ENCODE measurements around the gene ERC2. TPM values are rescaled to one million over a fixed set of nuclear protein-coding genes. Genes with fewer than 3 reads are reported as not detected.

Gene ERC2
- total RNA-seq, 1 donor from 2014 or later = 32.5 TPM

DNA sequence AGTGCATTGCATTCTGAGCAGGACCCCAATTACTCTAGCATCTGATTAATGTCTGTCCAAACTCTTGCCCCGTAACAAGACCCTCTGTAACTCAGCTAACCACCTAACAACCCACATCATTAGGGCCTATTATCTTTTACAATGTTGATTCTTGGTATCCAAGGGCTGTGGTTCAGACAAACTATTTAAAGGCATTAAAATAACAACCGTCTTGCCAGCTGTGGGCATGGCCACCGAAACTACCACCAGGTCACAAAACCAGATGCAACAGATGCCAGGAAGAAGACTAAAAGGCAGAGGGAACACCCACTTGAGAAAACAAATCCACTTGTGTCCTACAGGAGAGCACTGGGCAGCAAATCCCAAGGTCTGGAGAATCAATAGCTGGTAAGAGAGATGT lies 262.9 kb downstream of the ERC2 start:
- Mint-ChIP-seq H3K9me3 (ENCODE audit: low read depth) (no peaks in the 10 kb centered on the region), H3K4me1 (ENCODE audit: low read depth) (peaks cover 2% of the 10 kb centered on the region), H3K4me3 (ENCODE audit: low read depth) (no peak overlapping the region), H3K27ac (peak overlapping the region; percentile 73), H3K36me3 (ENCODE audit: insufficient read depth) (no peaks in the 10 kb centered on the region), H3K27me3 (no peaks in the 10 kb centered on the region)
- DNase-seq (ENCODE audit: low spot score, unreplicated experiment) = no peak
- TF ChIP-seq, protein P1, sequence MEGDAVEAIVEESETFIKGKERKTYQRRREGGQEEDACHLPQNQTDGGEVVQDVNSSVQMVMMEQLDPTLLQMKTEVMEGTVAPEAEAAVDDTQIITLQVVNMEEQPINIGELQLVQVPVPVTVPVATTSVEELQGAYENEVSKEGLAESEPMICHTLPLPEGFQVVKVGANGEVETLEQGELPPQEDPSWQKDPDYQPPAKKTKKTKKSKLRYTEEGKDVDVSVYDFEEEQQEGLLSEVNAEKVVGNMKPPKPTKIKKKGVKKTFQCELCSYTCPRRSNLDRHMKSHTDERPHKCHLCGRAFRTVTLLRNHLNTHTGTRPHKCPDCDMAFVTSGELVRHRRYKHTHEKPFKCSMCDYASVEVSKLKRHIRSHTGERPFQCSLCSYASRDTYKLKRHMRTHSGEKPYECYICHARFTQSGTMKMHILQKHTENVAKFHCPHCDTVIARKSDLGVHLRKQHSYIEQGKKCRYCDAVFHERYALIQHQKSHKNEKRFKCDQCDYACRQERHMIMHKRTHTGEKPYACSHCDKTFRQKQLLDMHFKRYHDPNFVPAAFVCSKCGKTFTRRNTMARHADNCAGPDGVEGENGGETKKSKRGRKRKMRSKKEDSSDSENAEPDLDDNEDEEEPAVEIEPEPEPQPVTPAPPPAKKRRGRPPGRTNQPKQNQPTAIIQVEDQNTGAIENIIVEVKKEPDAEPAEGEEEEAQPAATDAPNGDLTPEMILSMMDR (IDR thresholded peaks at IDR 0.05; ENCODE audit: unreplicated experiment) = no peak

DNA sequence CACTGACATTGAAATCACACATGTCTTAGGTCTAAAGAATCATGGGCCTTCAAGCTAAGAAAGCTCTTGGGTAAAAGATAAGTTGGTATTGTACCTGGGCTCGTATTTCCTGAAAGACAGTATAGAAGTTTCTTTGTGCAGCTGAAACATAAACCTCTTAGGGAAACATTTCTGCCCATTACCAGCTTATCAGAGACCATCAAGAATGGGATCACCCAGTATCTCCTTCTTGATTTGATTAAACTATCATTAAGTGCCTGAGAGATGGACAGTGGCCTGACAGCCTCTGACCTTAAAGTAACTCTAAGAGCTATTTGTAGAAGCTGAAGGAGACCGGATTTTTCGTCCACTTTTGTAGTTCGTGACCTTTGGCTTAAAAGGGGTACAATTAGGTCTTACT lies 265.3 kb downstream of the ERC2 start:
- H3K4me1 Mint-ChIP-seq (ENCODE audit: low read depth) = peaks cover 2% of the 10 kb centered on the region
- TF ChIP-seq, protein P1 (IDR thresholded peaks at IDR 0.05; ENCODE audit: unreplicated experiment) = no peak
- H3K36me3 Mint-ChIP-seq (ENCODE audit: insufficient read depth) = no peaks in the 10 kb centered on the region
- H3K27ac Mint-ChIP-seq = no peak overlapping the region
- no peaks in the 10 kb centered on the region for H3K27me3 Mint-ChIP-seq
- no peak for DNase-seq (ENCODE audit: low spot score, unreplicated experiment)
- H3K9me3 Mint-ChIP-seq (ENCODE audit: low read depth) = no peaks in the 10 kb centered on the region
- no peak overlapping the region for H3K4me3 Mint-ChIP-seq (ENCODE audit: low read depth)

DNA sequence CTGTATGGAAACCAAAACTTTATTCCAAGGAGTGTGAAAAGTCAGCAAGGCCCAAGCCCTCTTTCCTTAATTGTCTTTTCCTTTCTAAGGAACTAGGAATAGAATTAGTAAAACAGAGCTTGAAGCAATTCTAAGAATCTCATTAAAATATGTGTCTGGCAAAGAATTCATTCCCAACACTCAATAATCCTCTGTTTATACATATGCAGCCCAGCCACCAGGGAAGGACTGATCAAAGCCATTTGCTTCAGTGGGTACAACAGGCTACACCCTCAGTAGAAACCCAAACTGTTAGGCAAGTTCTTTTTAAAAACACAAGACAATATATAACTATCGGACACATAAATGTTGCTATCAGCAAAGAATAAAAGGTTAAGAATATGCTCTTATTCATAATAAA lies 266.9 kb downstream of the ERC2 start:
- Mint-ChIP-seq H3K4me3 (ENCODE audit: low read depth) (no peak overlapping the region), H3K27me3 (no peaks in the 10 kb centered on the region), H3K36me3 (ENCODE audit: insufficient read depth) (no peaks in the 10 kb centered on the region), H3K4me1 (ENCODE audit: low read depth) (peaks cover 2% of the 10 kb centered on the region), H3K9me3 (ENCODE audit: low read depth) (no peaks in the 10 kb centered on the region), H3K27ac (no peak overlapping the region)
- TF ChIP-seq, protein P1 (IDR thresholded peaks at IDR 0.05; ENCODE audit: unreplicated experiment) = no peak
- DNase-seq (ENCODE audit: low spot score, unreplicated experiment) = no peak

DNA sequence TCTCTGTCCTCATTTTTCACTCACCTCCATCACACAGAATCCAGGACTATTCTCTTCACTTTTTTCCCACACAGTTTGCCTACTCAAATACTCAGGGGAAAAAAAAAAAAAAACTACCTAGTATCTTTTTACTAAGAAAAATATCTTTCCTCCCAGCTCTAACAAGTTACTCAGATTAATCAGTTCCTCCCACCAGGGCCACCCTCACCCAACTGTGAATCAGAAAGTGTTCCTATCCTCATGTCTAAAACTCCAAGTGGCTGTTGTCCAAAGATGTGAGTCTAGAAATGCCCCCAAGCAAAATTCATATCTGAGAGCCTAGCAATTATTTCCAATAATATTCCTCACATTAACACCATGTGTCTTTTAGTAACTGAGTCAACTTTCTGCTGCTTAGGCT lies 268.0 kb downstream of the ERC2 start:
- H3K27me3 Mint-ChIP-seq = no peaks in the 10 kb centered on the region
- no peak overlapping the region for H3K4me3 Mint-ChIP-seq (ENCODE audit: low read depth)
- no peaks in the 10 kb centered on the region for H3K4me1 Mint-ChIP-seq (ENCODE audit: low read depth)
- no peaks in the 10 kb centered on the region for H3K9me3 Mint-ChIP-seq (ENCODE audit: low read depth)
- H3K27ac Mint-ChIP-seq = no peak overlapping the region
- no peaks in the 10 kb centered on the region for H3K36me3 Mint-ChIP-seq (ENCODE audit: insufficient read depth)
- no peak for DNase-seq (ENCODE audit: low spot score, unreplicated experiment)
- TF ChIP-seq, protein P1 (IDR thresholded peaks at IDR 0.05; ENCODE audit: unreplicated experiment) = no peak

DNA sequence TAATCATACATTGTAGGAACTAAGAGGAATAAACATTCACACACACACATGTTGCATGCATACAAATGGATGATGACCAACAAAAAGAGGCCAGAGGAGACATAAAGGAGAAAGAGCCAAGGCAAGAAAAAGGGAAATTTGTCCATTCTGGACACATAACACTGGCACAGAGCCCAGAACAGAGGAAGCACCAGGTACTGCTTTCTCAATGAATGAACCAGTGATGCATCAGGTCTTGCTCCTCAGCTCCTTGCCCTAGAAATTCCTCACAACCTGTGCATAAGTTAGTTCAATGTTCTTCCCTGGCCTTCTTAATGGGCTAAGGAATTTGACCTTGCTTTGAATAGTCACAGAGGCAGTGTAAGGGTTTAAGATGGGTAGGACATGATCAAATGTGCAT lies 270.3 kb downstream of the ERC2 start:
- Mint-ChIP-seq H3K4me3 (ENCODE audit: low read depth) (no peak overlapping the region), H3K36me3 (ENCODE audit: insufficient read depth) (no peaks in the 10 kb centered on the region), H3K27me3 (no peaks in the 10 kb centered on the region), H3K27ac (no peak overlapping the region), H3K4me1 (ENCODE audit: low read depth) (no peaks in the 10 kb centered on the region), H3K9me3 (ENCODE audit: low read depth) (no peaks in the 10 kb centered on the region)
- DNase-seq (ENCODE audit: low spot score, unreplicated experiment) = no peak
- TF ChIP-seq, protein P1 (IDR thresholded peaks at IDR 0.05; ENCODE audit: unreplicated experiment) = no peak
